Gastrocnemius medialis (tissue), 4 donors: Measurements from ENCODE around the gene OGG1. TPM values are rescaled to one million over a fixed set of nuclear protein-coding genes. Genes with fewer than 3 reads are reported as not detected.

ENCODE experiments used
- ATAC-seq, 2 donors: fragments of 150-250 bp; one replicate each; pipeline ENCODE4 v1.9.1; 2016
- DNase-seq, 2 donors: peaks; one replicate each; pipeline ENCODE4 v3.0.0-alpha.2; 2019
- H3K27ac ChIP-seq, 4 donors: fragments of 200-600 bp; sonication (generic); 1 replicate in 1 of 4; 2 replicates in 3 of 4; pipeline ENCODE4 v1.5.1; 2016 to 2018; ENCODE audit warnings: mild to moderate bottlenecking in 2 of 4, moderate library complexity in 1 of 4
- H3K27me3 ChIP-seq, 3 donors: fragments of 200-600 bp; sonication (generic) in 2 of 3; 1 replicate in 1 of 3; 2 replicates in 2 of 3; pipeline versions ENCODE4 v1.5.1 to v1.6.0; 2016 to 2019; ENCODE audit warnings: mild to moderate bottlenecking in 1 of 3, moderate library complexity in 1 of 3
- H3K36me3 ChIP-seq, 2 donors: fragments of 200-600 bp; sonication (generic) in 1 of 2; one replicate each; pipeline ENCODE4 v1.5.1; 2017 to 2018
- H3K4me1 ChIP-seq, 2 donors: fragments of 200-600 bp; sonication (generic) in 1 of 2; one replicate each; pipeline ENCODE4 v1.5.1; 2016 to 2017; ENCODE audit warnings: mild to moderate bottlenecking in 2 of 2
- H3K4me3 ChIP-seq, 4 donors: fragments of 200-600 bp; sonication (generic) in 3 of 4; 1 replicate in 1 of 4; 2 replicates in 3 of 4; pipeline ENCODE4 v1.5.1; 2016 to 2019; ENCODE audit warnings: mild to moderate bottlenecking in 2 of 4
- H3K9me3 ChIP-seq, 3 donors: fragments of 200-600 bp; sonication (generic) in 2 of 3; 1 replicate in 1 of 3; 2 replicates in 2 of 3; pipeline ENCODE4 v1.5.1; 2016 to 2019
- CTCF ChIP-seq, 5 experiments: fragments of 450-650 bp in 3 of 5; fragments of 200-600 bp in 2 of 5; sonication (generic) in 2 of 5; IDR thresholded peaks in 4 of 5; conservative IDR thresholded peaks in 1 of 5; 1 replicate in 4 of 5; 2 replicates in 1 of 5; pipeline ENCODE4 v1.5.1; 2016 to 2019; ENCODE audit warnings: antibody characterized with exemption in 5 of 5, mild to moderate bottlenecking in 3 of 5, moderate library complexity in 3 of 5
- POLR2A ChIP-seq, 2 donors: fragments of 450-650 bp; IDR thresholded peaks; one replicate each; pipeline ENCODE4 v1.6.1; 2017; ENCODE audit warnings: antibody characterized with exemption in 2 of 2, mild to moderate bottlenecking in 2 of 2, moderate library complexity in 2 of 2
- in situ Hi-C, 4 donors: fragments of 200-750 bp; cut with MboI; loops; one replicate each; pipeline versions ENCODE4 v1.15.0 to v1.8.0; 2017; ENCODE audit warnings: low sequenced_read_pairs in 4 of 4
- intact Hi-C: fragments of 100-400 bp; cut with DNase I; formaldehyde crosslinking; loops from one replicate; pipeline ENCODE4 v1.15.1; 2023; ENCODE audit warnings: low total_unique reads
- total RNA-seq, 4 donors: library from RNA; depleted of rRNA; stranded (reverse); fragments of >200 nt; gene quantifications; one replicate each; pipeline versions ENCODE4 v1.1.0 to v1.2.3, GENCODE V29; 2016

Gene OGG1
- total RNA-seq, 4 donors from 2014 or later = 4.1 to 13.3 (median 7.4) TPM

- no peak overlapping the region for H3K27ac ChIP-seq
- peaks cover 0 to 37% of the 10 kb centered on the region in 2 donors for H3K36me3 ChIP-seq
- H3K9me3 ChIP-seq = no peaks in the 10 kb centered on the region
- TF ChIP-seq POLR2A (IDR thresholded peaks at IDR 0.05) = no peak
- TF ChIP-seq CTCF (IDR thresholded peaks at IDR 0.05 in 4 of 5, conservative IDR thresholded peaks at IDR 0.05 in 1 of 5) = no peak
- ATAC-seq (no peak), DNase-seq (no peak)
- no peak overlapping the region for H3K4me3 ChIP-seq
- intact Hi-C loops = no loop called here
- in situ Hi-C loops = no loop called here
- H3K27me3 ChIP-seq = no peaks in the 10 kb centered on the region
- H3K4me1 ChIP-seq = no peaks in the 10 kb centered on the region
Observed at GRCh38 chr3:9760779-9761505, 11.2 kb downstream of the OGG1 start.

- Histone ChIP-seq H3K27me3 (no peaks in the 10 kb centered on the region), H3K4me3 (no peak overlapping the region), H3K4me1 (peaks cover 0 to under 1% of the 10 kb centered on the region in 2 donors), H3K9me3 (no peaks in the 10 kb centered on the region), H3K27ac (no peak overlapping the region), H3K36me3 (peaks cover 0 to 28% of the 10 kb centered on the region in 2 donors)
- intact Hi-C loops = no loop called here
- no peak for DNase-seq
- TF ChIP-seq CTCF (IDR thresholded peaks at IDR 0.05 in 4 of 5, conservative IDR thresholded peaks at IDR 0.05 in 1 of 5) = no peak
- no peak for TF ChIP-seq POLR2A (IDR thresholded peaks at IDR 0.05)
- ATAC-seq = no peak
- in situ Hi-C loops = no loop called here
Observed at GRCh38 chr3:9761919-9762318, 12.2 kb downstream of the OGG1 start.

GRCh38 chr3:9762871-9763270 is 13.1 kb downstream of the OGG1 start:
- Histone ChIP-seq H3K9me3 (no peaks in the 10 kb centered on the region), H3K27me3 (no peaks in the 10 kb centered on the region), H3K4me1 (peaks cover 0 to 4% of the 10 kb centered on the region in 2 donors), H3K36me3 (peaks cover 0 to 18% of the 10 kb centered on the region in 2 donors), H3K4me3 (no peak overlapping the region), H3K27ac (no peak overlapping the region)
- in situ Hi-C loops (no loop called here), intact Hi-C loops (no loop called here)
- DNase-seq = no peak
- no peak for ATAC-seq
- TF ChIP-seq CTCF (IDR thresholded peaks at IDR 0.05 in 4 of 5, conservative IDR thresholded peaks at IDR 0.05 in 1 of 5) = no peak
- TF ChIP-seq POLR2A (IDR thresholded peaks at IDR 0.05) = no peak

GRCh38 chr3:9765865-9766264 is 16.1 kb downstream of the OGG1 start:
- no peaks in the 10 kb centered on the region for H3K36me3 ChIP-seq
- no peak overlapping the region for H3K4me3 ChIP-seq
- intact Hi-C loops (no loop called here), in situ Hi-C loops (no loop called here)
- DNase-seq (no peak), ATAC-seq (no peak)
- no peak overlapping the region for H3K27ac ChIP-seq
- H3K9me3 ChIP-seq = no peaks in the 10 kb centered on the region
- TF ChIP-seq POLR2A (IDR thresholded peaks at IDR 0.05) = no peak
- TF ChIP-seq CTCF (IDR thresholded peaks at IDR 0.05 in 4 of 5, conservative IDR thresholded peaks at IDR 0.05 in 1 of 5) = no peak
- H3K27me3 ChIP-seq = no peaks in the 10 kb centered on the region
- H3K4me1 ChIP-seq = peaks cover 9 to 11% of the 10 kb centered on the region in 2 donors
